Measurements from ENCODE around the gene SDCCAG8. TPM values are rescaled to one million over a fixed set of nuclear protein-coding genes. Genes with fewer than 3 reads are reported as not detected.

Gene SDCCAG8
- total and polyA plus RNA-seq, 2 of the 8 experiments (the other 6 are each of a cell fraction or from before 2014, with no cell fraction given) = 15.6 to 21.0 TPM

DNA sequence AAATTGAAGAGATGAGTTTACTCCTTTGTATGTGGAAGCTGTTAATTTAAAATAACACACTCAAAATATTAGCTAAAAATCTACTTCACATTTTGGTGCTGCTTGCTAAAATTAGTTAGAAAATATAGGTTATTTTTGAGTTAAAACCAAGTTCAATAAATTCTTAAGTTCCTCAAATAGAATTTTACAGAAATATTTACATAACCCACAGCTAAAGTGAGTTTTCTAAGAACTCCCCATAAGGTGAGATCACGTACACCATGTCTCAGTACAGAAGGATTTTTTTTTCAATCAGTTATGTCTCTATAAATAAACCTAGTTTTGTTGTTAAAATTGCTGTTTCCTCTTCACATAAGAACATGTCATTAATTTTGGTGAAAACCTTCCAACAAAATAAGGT, 108.0 kb downstream of the SDCCAG8 start:
- no peak overlapping the region for H3K56ac ChIP-seq (replicated peaks; ENCODE audit: insufficient read length, low read depth, low read length)
- DNase-seq (ENCODE audit: low read depth in 1 of 2, low spot score in 2 of 2) (no peak), FAIRE-seq (no peak)
- POLR2A ChIA-PET (ENCODE audit: partially characterized antibody) = no interaction called here
- H2BK20ac ChIP-seq (ENCODE audit: low read length) = no peak overlapping the region
- H3K4me3 ChIP-seq (ENCODE audit: extremely low read depth in 1 of 4, insufficient read depth in 2 of 4, low read depth in 3 of 4, low read length in 4 of 4) = no peak overlapping the region
- H3K9ac ChIP-seq (replicated peaks in 1 of 4; ENCODE audit: extremely low read depth in 1 of 4, low read depth in 3 of 4, low read length in 3 of 4) = no peak overlapping the region
- no peak overlapping the region for H3K18ac ChIP-seq (ENCODE audit: extremely low read depth, low read length)
- no peaks in the 10 kb centered on the region for H3K23me2 ChIP-seq (ENCODE audit: low read depth, low read length)
- no peaks in the 10 kb centered on the region for H3K9me3 ChIP-seq (ENCODE audit: insufficient read depth in 2 of 2, low read depth in 1 of 2, low read length in 1 of 2)
- no peaks in the 10 kb centered on the region for H3K4me1 ChIP-seq (replicated peaks in 1 of 4; ENCODE audit: control insufficient read depth in 3 of 4, insufficient read depth in 4 of 4, low read length in 3 of 4)
- H3K27me3 ChIP-seq (replicated peaks in 1 of 4; ENCODE audit: control insufficient read depth in 3 of 4, extremely low read depth in 1 of 4, insufficient read depth in 3 of 4, low read length in 3 of 4) = no peaks in the 10 kb centered on the region
- H3K14ac ChIP-seq (ENCODE audit: insufficient read length) = no peak overlapping the region
- H2BK5ac ChIP-seq (ENCODE audit: low read depth, low read length) = no peak overlapping the region
- CTCF ChIA-PET (ENCODE audit: partially characterized antibody) = no interaction called here
- no peak overlapping the region for H2BK15ac ChIP-seq (ENCODE audit: low read length)
- H3K79me1 ChIP-seq (ENCODE audit: low read depth, low read length) = no peaks in the 10 kb centered on the region
- no peaks in the 10 kb centered on the region for H3K36me3 ChIP-seq (ENCODE audit: control insufficient read depth in 2 of 4, insufficient read depth in 4 of 4, low read length in 3 of 4)
- H4K20me1 ChIP-seq (replicated peaks in 1 of 2; ENCODE audit: control insufficient read depth in 1 of 2, insufficient read depth in 2 of 2, low read length in 2 of 2) = no peaks in the 10 kb centered on the region
- no peak overlapping the region for H4K91ac ChIP-seq (replicated peaks; ENCODE audit: insufficient read length, low read length)
- no peaks in the 10 kb centered on the region for H3K79me2 ChIP-seq (ENCODE audit: control insufficient read depth in 1 of 2, insufficient read depth in 2 of 2, low read length in 2 of 2)
- H4K5ac ChIP-seq (ENCODE audit: insufficient read length, low read depth, low read length) = no peak overlapping the region
- 96% methylated on average over 1 of the region's 1 CpG; no CpG with 5 or more reads in 1 of the 2 experiments for WGBS, 2 experiments (ENCODE audit: extremely low coverage in 1 of 2, insufficient coverage in 1 of 2, insufficient read length in 1 of 2, insufficient replicate concordance in 2 of 2, low coverage in 1 of 2, low lambda C conversion rate in 2 of 2, missing lambda C conversion rate in 1 of 2)
- no peak overlapping the region for H2BK120ac ChIP-seq (replicated peaks; ENCODE audit: low read depth, low read length)
- H2AK5ac ChIP-seq (ENCODE audit: low read depth, low read length) = no peak overlapping the region
- H2AFZ ChIP-seq (ENCODE audit: low read length) = no peak overlapping the region
- H3K23ac ChIP-seq (ENCODE audit: insufficient read length) = no peak overlapping the region
- no peak overlapping the region for H3K27ac ChIP-seq (ENCODE audit: low read depth, low read length)
- TF ChIP-seq, protein P1, sequence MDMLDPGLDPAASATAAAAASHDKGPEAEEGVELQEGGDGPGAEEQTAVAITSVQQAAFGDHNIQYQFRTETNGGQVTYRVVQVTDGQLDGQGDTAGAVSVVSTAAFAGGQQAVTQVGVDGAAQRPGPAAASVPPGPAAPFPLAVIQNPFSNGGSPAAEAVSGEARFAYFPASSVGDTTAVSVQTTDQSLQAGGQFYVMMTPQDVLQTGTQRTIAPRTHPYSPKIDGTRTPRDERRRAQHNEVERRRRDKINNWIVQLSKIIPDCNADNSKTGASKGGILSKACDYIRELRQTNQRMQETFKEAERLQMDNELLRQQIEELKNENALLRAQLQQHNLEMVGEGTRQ (IDR thresholded peaks at IDR 0.05; ENCODE audit: low read length) = no peak
- TF ChIP-seq KDM4A (IDR thresholded peaks at IDR 0.05; ENCODE audit: low read depth, low read length, severe bottlenecking) = no peak
- TF ChIP-seq SIRT6 (IDR thresholded peaks at IDR 0.05; ENCODE audit: low read length) = no peak
- TF ChIP-seq NANOG (IDR thresholded peaks at IDR 0.05; ENCODE audit: insufficient read depth, low read depth, low read length, poor library complexity, severe bottlenecking) = no peak
- TF ChIP-seq PHF8 (conservative IDR thresholded peaks at IDR 0.05; ENCODE audit: low read depth, low read length) = no peak
- no peak for TF ChIP-seq CBX5 (IDR thresholded peaks at IDR 0.05; ENCODE audit: low read depth, low read length)
- TF ChIP-seq TBP (IDR thresholded peaks at IDR 0.05; ENCODE audit: low read depth, low read length) = no peak
- no peak for TF ChIP-seq RAD21 (IDR thresholded peaks at IDR 0.05 in 1 of 2, conservative IDR thresholded peaks at IDR 0.05 in 1 of 2; ENCODE audit: low read depth in 2 of 2, low read length in 2 of 2)
- H2BK12ac ChIP-seq (ENCODE audit: low read depth, low read length) = no peak overlapping the region
- no peak overlapping the region for H4K8ac ChIP-seq (ENCODE audit: extremely low read depth, insufficient read depth, low read length)
- H3K4me2 ChIP-seq (ENCODE audit: insufficient read depth in 1 of 2, low read depth in 2 of 2, low read length in 2 of 2) = no peak overlapping the region
- H3K4ac ChIP-seq (replicated peaks; ENCODE audit: insufficient read length, low read depth, low read length) = no peak overlapping the region

Measured in H1 (cell line).